Activated T-cell treated with anti-CD3 and anti-CD28 coated beads for 48 hours (primary cell): ENCODE results near the gene HTRA1.

Source experiments
- DNase-seq: peaks from one replicate; pipeline ENCODE4 v3.0.0-alpha.2; 2020; ENCODE audit warnings: low read depth

The HTRA1 gene

GRCh38 chr10:122516734-122517133 lies 55.4 kb downstream of the HTRA1 start:
- no peak for DNase-seq

DNA sequence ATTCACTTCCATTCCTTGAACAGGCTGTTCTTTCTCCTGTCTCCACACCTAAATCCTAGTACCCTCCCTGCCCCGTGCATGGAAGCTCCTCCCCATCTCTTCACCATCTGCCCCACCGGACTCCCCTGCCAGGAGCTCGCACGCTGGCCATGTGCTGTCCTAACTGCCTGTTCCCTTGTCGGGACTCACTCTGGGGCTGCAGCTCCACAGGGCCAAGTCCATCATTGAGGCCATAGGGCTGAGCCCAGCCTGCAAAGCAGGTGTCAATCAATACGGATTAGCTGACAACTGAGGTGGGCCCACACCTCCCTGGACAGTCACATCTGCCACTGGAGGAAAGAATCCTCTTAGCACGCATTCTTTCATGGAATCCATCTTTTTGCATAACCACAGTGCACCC lies 57.8 kb downstream of the HTRA1 start:
- DNase-seq: no peak

DNA sequence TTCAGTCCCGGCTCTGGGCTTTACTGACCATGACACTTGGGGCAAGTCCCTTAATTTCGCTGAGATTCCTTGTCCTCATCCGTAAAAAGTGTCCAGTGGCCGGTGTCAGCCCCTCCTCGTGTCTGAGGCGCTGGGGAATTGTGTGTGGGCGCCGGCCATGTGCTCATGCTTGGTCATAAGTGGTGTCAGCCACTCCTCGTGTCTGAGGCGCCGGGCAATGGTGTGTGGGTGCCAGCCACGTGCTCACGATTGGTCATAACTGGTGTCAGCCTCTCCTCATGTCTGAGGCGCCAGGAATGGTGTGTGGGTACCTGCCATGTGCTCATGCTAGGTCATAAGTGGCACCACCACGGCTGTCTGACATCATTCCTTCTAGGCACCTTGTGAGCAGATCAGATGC lies 58.5 kb downstream of the HTRA1 start:
- peak; percentile 3 for DNase-seq

DNA sequence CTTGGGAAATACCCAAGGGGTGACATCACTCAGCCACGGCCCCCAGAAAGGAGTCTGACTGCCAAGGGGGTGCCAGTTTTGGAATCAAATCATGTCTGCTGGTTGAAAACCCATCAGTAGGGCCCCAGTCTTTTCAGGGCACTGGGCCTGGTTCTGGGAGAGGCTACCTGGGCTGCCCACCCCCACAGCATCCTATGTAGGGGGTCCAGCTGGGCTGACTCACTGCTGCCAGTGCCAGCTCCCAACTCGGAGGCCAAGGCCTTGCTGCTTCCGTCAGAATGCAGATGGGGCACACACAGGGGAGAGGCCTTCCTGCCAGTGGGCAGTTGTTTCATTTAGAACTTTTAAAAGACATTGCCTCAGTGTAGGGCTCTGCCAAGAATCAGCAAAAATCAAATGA lies 59.7 kb downstream of the HTRA1 start:
- no peak for DNase-seq

DNA sequence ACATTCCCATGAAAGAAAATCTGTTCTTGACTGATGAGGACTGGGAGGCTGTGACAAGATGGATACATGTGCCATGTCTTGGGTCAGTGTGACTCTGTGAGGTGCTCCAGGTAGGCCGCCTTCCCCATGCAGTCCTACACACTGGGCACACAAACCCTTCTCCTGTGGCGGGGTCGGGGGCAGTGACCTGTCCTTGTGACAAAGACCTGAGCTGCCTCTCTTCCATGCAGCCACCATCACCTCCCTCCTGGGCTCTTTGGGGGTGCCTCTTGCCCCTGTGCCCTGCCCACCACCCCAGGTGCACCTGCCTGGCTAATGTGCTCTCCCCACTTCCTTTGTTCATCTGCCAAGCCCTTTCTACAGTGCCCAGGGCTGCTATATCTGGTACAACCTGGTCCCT lies 63.5 kb downstream of the HTRA1 start:
- DNase-seq: no peak

GRCh38 chr10:122525788-122526187 lies 64.4 kb downstream of the HTRA1 start:
- DNase-seq: no peak

DNA sequence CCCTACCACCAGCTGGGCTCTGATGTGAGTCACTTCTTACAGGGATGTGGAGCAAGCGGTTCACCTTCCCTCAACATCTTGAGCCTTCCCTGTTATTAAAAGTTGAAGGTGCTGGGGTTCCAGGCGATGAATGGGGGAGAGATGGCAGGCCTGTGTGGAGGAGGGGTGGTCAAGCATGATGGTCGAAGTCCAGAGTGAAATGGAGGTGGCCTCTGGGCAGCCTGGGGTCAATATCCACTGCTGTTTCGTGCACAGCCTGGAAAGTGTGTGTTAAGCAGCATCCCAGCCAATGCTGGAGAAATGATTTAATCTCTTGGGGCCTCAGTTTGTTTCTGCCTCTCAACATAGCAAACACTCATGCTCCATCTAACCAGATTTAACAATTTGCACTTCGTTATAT lies 65.5 kb downstream of the HTRA1 start:
- no peak for DNase-seq

GRCh38 chr10:122530177-122530576 lies 68.8 kb downstream of the HTRA1 start:
- DNase-seq: no peak

DNA sequence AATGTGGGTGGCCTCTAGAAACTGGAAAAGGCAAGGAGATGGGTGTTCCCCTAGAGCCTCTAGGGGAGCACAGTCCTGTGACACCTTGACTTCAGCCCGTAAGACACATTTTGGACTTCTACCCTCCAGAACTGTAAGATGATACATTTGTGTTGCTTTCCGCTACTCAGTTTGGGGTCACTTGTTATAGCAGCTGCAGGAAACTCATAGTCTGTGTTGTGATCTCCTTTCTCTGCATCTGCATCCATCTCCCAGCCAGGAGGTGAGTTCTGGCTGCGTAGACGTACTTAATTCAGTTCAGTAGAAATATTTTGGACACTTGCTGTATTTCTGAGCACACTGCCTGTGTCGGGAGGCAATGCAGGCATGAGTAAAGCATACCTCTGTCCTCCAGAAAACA lies 69.9 kb downstream of the HTRA1 start:
- DNase-seq: no peak

DNA sequence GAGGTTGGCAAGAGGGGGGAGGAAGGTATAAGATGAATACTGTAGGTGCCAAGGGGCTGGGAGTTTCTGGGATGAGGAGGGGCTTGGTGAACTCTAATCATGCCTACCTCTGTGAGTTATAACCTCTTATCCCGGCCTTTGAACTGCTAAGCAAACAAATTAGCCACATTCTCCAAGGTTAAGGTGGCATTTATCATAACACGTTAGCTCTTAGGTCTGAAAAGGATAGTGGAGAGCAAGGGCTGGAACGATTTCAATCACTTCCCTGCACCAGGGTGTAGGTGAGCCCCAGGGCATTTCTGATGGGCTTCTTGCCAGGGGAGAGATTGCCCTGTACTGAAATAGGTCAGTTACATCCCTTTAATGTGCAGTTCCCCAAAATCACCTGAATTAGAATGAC lies 70.6 kb downstream of the HTRA1 start:
- DNase-seq: no peak

DNA sequence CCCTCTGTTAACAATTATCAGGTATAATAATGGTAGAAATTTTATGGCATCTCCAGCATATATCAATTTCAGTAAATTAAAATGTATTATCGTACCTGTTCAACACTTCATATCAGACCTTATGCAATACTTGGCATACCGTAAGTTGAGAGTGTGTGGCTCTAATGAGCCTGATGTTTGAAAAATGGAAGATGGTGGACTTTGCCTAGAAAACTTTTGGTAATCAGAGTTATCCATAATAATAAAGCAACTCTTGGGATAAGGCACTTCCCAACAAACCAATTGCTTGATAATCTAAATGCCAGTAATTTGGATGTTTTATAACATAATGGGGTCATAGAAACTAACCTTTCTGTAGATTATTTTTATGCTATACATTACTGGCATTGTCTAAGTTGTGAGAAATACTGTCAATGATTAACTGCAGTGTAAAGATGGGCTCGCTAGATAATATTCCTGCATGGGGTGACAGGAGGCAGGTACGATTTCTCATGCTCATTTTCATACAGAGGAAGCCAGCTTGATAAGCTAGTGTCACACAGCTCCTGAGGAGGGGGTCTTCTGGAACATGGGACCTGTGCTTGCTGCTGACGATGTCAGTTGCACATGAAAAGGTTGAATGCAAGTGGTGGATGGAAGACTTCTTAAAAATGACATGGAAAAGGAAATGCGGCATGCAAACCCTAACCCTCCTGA lies 71.4 kb downstream of the HTRA1 start:
- no peak for DNase-seq

DNA sequence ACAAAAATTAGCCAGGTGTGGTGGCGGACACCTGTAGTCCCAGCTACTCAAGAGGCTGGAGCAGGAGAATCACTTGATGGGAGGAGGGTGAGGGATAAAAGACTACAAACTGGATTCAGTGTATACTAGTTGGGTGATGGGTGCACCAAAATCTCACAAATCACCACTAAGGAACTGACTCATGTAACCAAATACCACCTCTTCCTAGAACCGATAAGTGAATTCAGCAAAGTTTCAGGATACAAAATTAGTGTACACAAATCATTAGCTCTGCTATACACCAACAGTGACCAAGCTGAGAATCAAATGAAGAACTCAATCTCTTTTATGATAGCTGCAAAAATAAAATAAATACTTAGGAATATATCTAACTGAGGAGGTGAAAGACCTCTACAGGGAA lies 76.2 kb downstream of the HTRA1 start:
- DNase-seq: no peak

DNA sequence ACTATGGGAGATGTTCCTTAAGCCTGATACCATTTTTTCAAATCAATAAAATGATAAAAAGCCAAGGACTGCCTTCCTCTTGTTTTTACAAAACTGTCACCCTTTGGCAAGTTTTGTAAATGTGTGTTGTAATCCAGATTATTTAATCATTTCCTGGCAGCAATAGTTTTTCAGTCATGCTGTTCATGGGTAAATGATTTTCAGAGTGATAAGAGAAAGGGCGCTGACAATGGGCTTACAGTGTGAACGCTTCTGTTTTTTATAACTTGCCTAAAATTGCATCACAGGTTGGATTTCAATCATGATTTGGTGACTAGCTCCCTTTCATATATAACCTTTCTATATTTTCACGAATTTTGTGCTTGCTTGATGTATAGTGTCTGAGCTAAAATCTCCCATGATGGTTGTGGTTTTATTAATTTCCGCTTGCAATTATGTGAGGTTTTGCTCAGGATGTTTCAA lies 80.2 kb downstream of the HTRA1 start:
- DNase-seq: no peak

GRCh38 chr10:122543676-122544445 lies 82.5 kb downstream of the HTRA1 start:
- no peak for DNase-seq

DNA sequence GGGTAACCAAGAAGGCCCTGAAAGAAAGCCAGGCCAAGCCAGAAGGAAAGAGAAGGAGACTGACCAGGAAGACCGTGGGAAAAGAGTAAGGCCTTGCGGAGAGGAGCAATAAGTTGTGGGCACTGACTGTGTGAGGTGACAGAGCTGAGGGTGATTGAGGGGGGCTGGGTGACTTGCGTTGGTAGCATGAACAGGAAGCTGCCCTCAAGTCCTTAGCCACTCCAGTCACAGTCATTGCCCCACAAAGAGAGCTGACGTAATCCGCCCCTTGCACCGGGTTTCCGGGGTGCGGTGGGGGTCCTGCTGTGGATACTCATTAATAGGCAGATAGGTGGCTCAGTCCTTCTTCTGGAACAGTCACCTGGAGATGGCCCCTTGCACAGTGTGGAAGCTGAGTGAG lies 83.1 kb downstream of the HTRA1 start:
- DNase-seq: no peak

DNA sequence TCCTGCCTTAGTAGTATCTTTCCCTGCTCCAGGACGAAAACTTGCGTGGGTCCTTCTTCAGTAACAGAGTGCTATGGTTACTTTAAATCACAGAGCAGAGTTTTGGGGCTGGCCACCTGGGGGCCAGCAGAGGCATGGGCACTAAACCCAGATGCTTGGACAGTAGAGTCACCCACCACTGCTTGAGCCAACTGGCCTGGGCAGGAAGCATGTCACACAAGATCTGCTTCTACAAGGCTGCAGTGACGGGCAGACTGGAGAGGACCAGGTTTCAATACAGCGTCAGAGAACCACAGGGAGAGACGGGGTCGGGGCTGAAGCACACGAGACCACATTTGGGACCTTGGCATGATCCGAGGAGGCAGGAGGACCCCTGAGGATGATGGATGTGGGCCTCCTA lies 84.9 kb downstream of the HTRA1 start:
- DNase-seq: no peak

- no peak for DNase-seq
These were observed 87.2 kb downstream of the HTRA1 start for GRCh38 chr10:122548407-122549085.

DNA sequence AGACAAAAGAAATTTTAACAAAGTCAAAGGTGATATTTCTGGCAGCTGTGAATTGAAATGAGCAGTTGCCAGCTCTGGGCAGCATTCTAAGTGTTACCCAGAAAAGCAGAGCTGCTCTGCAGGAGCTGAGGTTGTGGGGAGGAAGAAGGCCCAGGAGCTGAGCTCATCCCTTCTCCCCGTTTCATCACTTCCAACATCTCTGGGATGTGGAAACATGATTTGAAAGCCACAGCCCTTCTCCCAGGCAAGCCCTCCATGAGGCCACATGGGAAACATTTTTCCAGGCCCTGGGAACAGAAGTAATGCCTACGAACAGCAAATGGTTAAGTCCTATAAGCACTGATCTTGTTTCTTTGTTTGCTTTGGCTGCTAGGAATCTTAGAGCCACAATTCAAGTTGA lies 88.3 kb downstream of the HTRA1 start:
- DNase-seq: no peak

DNA sequence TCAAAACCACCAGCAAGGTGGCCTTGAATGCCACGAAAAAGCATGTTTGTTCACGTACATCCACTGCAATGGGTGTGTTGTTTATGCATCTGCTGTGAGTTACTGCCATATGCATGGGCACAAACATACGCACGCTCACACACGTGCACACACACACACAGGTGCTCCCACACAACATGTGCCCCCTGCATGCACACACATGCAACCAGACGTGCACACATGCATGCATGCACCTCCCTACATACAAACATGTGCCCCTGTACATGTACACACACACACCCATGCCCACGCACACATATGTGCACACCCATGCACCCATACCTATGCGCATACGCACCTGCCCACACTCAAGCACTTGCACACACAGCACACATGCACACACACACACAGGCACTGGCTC lies 89.1 kb downstream of the HTRA1 start:
- no peak for DNase-seq

DNA sequence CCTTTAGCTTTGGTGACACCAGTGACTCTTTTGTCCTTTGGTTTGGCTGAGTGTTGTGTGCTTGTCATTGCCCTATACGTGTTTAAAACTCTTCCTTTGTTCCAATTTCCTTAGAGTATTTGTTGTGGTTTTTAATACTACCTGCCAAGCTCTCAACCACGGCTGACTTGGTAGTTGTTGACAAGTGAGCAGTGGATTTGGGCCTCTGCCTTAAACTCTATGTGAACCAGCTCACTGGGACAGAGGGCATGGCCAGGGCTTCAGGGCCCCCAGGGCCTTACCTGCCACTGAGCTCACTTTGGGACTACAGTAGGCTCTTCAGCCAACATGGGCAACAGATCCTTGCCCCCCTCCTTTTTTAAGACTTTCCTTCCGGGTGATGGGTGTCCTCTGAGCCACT lies 89.6 kb downstream of the HTRA1 start:
- DNase-seq: no peak

DNA sequence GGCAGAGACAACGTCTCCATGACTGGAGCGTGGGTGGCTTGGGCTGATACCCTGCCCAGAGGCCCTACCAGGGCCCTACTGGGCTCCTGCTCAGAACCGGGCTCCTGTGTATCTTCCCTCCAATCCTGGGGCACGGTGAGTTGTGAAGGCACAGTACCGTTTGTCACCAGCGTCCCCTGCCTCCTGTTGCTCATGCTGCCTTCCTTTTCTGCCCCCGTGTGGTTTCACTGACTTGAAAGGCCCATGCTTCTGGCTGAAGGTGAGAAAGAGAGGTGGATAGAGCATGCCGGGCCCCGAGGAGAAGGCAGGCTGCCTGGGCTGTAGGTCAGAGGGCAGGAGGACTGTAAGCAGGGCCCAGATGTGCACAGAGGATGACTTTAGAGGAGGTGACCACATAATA lies 90.1 kb downstream of the HTRA1 start:
- DNase-seq: peak; percentile 25

GRCh38 chr10:122553341-122553740 lies 92.0 kb downstream of the HTRA1 start:
- no peak for DNase-seq
